Activated CD8-positive, alpha-beta T cell treated with anti-CD3 and anti-CD28 coated beads, Interleukin-2, amount 10 ng/mL, durations not matched to agents 7 days and 5 days (primary cell): ENCODE results near the gene FAAP100. TPM values are rescaled to one million over a fixed set of nuclear protein-coding genes. Genes with fewer than 3 reads are reported as not detected.

Source experiments
- ATAC-seq: fragments of 150-1000 bp; cut with Tn5 transposase; one replicate; pipeline ENCODE4 v1.10.0; 2021; ENCODE audit warnings: moderate library complexity
- CTCF ChIA-PET: fragments of 350-600 bp; sonication (Branson Sonifier 250); formaldehyde crosslinking; loops from one replicate; lab custom pipeline; 2021; ENCODE audit warnings: antibody characterized with exemption; lab: Charles Lee
- POLR2A ChIA-PET: fragments of 350-600 bp; sonication (Branson Sonifier 250); formaldehyde crosslinking; loops from one replicate; lab custom pipeline; 2021; ENCODE audit warnings: antibody characterized with exemption; lab: Charles Lee
- DNase-seq: peaks from one replicate; pipeline ENCODE4 v3.0.0-alpha.2; 2020
- H3K27ac Mint-ChIP-seq: one replicate; pipeline ENCODE4 v1.8.0; 2021; ENCODE audit warnings: mild to moderate bottlenecking, mixed read lengths
- H3K27me3 Mint-ChIP-seq: one replicate; pipeline ENCODE4 v1.8.0; 2021; ENCODE audit warnings: low read depth, mixed read lengths
- H3K36me3 Mint-ChIP-seq: one replicate; pipeline ENCODE4 v1.8.0; 2021; ENCODE audit warnings: low read depth, mixed read lengths
- H3K4me1 Mint-ChIP-seq: one replicate; pipeline ENCODE4 v1.8.0; 2021; ENCODE audit warnings: low read depth, mixed read lengths
- H3K4me3 Mint-ChIP-seq: one replicate; pipeline ENCODE4 v1.8.0; 2021; ENCODE audit warnings: mild to moderate bottlenecking, mixed read lengths
- H3K9me3 Mint-ChIP-seq: one replicate; pipeline ENCODE4 v1.8.0; 2022; ENCODE audit warnings: mixed read lengths; ENCODE audit not compliant: insufficient read depth
- total RNA-seq, 2 experiments: library from RNA; stranded (reverse); gene quantifications; one replicate each; pipeline ENCODE4 v1.2.3, GENCODE V29; 2021

Gene FAAP100
- total RNA-seq, 2 experiments from 2014 or later, result 39.2 to 43.6 TPM

GRCh38 chr17:81500047-81500446 lies 52.1 kb downstream of the FAAP100 start:
- Mint-ChIP-seq H3K4me3 (no peak overlapping the region), H3K4me1 (peaks cover 2% of the 10 kb centered on the region), H3K9me3 (no peaks in the 10 kb centered on the region), H3K36me3 (no peaks in the 10 kb centered on the region), H3K27me3 (peaks cover 14% of the 10 kb centered on the region), H3K27ac (no peak overlapping the region)
- DNase-seq, result no peak
- CTCF ChIA-PET, result interaction anchor here (1.3 to 1.6 kb wide), 2 partner anchors 15 to 19 kb away, joined by 4 to 5 read pairs; no protein-coding TSS in a partner anchor
- POLR2A ChIA-PET, result interaction anchor here (2.0 kb wide), 1 partner anchor 11 kb away, joined by 7 read pairs; no protein-coding TSS in a partner anchor
- no peak for ATAC-seq

GRCh38 chr17:81499601-81499970 lies 52.6 kb downstream of the FAAP100 start:
- ChIA-PET POLR2A (interaction anchor here (2.0 kb wide), 1 partner anchor 11 kb away, joined by 7 read pairs; no protein-coding TSS in a partner anchor), CTCF (interaction anchor here (1.3 to 1.6 kb wide), 2 partner anchors 15 to 19 kb away, joined by 4 to 5 read pairs; no protein-coding TSS in a partner anchor)
- Mint-ChIP-seq H3K9me3 (no peaks in the 10 kb centered on the region), H3K4me1 (peaks cover 6% of the 10 kb centered on the region), H3K36me3 (no peaks in the 10 kb centered on the region), H3K27me3 (peaks cover 14% of the 10 kb centered on the region), H3K27ac (no peak overlapping the region), H3K4me3 (no peak overlapping the region)
- ATAC-seq (no peak), DNase-seq (no peak)

- Mint-ChIP-seq H3K9me3 (no peaks in the 10 kb centered on the region), H3K4me1 (peaks cover 9% of the 10 kb centered on the region), H3K27ac (no peak overlapping the region), H3K27me3 (peaks cover 13% of the 10 kb centered on the region), H3K36me3 (no peaks in the 10 kb centered on the region), H3K4me3 (no peak overlapping the region)
- CTCF ChIA-PET, result interaction anchor here (1.0 to 1.3 kb wide), 2 partner anchors 14 kb away, joined by 5 to 6 read pairs; no protein-coding TSS in a partner anchor
- POLR2A ChIA-PET, result interaction anchor here (0.9 to 2.0 kb wide), 2 partner anchors 10 to 12 kb away, joined by 5 to 7 read pairs; no protein-coding TSS in a partner anchor
- DNase-seq (no peak), ATAC-seq (no peak)
Measured at GRCh38 chr17:81498953-81499600, 53.1 kb downstream of the FAAP100 start.

- Mint-ChIP-seq H3K27me3 (peaks cover 16% of the 10 kb centered on the region), H3K36me3 (no peaks in the 10 kb centered on the region), H3K27ac (peak overlapping the region; percentile 49), H3K4me1 (peaks cover 14% of the 10 kb centered on the region), H3K4me3 (no peak overlapping the region), H3K9me3 (no peaks in the 10 kb centered on the region)
- CTCF ChIA-PET, result interaction anchor here (1.1 kb wide), 1 partner anchor 10 kb away, joined by 3 read pairs; no protein-coding TSS in a partner anchor
- POLR2A ChIA-PET, result no interaction called here
- DNase-seq (no peak), ATAC-seq (peak; percentile 26)
Measured at GRCh38 chr17:81494626-81495377, 57.4 kb downstream of the FAAP100 start.

- H3K36me3 Mint-ChIP-seq, result no peaks in the 10 kb centered on the region
- peaks cover 18% of the 10 kb centered on the region for H3K4me1 Mint-ChIP-seq
- ATAC-seq, result no peak
- peaks cover 16% of the 10 kb centered on the region for H3K27me3 Mint-ChIP-seq
- ChIA-PET POLR2A (no interaction called here), CTCF (interaction anchor here (1.1 kb wide), 1 partner anchor 8 kb away, joined by 3 read pairs; no protein-coding TSS in a partner anchor)
- H3K27ac Mint-ChIP-seq, result no peak overlapping the region
- no peak for DNase-seq
- H3K9me3 Mint-ChIP-seq, result no peaks in the 10 kb centered on the region
- no peak overlapping the region for H3K4me3 Mint-ChIP-seq
Measured at GRCh38 chr17:81493198-81494038, 58.7 kb downstream of the FAAP100 start.

GRCh38 chr17:81492706-81493105 lies 59.4 kb downstream of the FAAP100 start:
- ChIA-PET CTCF (no interaction called here), POLR2A (interaction anchor here (0.7 to 1.1 kb wide), 2 partner anchors 16 to 613 kb away, joined by 3 to 7 read pairs; no protein-coding TSS in a partner anchor)
- H3K9me3 Mint-ChIP-seq, result no peaks in the 10 kb centered on the region
- peaks cover 18% of the 10 kb centered on the region for H3K4me1 Mint-ChIP-seq
- peaks cover 12% of the 10 kb centered on the region for H3K27me3 Mint-ChIP-seq
- H3K27ac Mint-ChIP-seq, result no peak overlapping the region
- no peak overlapping the region for H3K4me3 Mint-ChIP-seq
- DNase-seq, result no peak
- no peak for ATAC-seq
- no peaks in the 10 kb centered on the region for H3K36me3 Mint-ChIP-seq

- ChIA-PET CTCF (no interaction called here), POLR2A (interaction anchor here (0.6 to 1.1 kb wide), 3 partner anchors 13 to 614 kb away, joined by 3 to 7 read pairs (median 4); no protein-coding TSS in a partner anchor)
- Mint-ChIP-seq H3K27ac (no peak overlapping the region), H3K9me3 (no peaks in the 10 kb centered on the region), H3K4me3 (no peak overlapping the region), H3K27me3 (peaks cover 12% of the 10 kb centered on the region), H3K4me1 (peaks cover 21% of the 10 kb centered on the region), H3K36me3 (no peaks in the 10 kb centered on the region)
- no peak for DNase-seq
- no peak for ATAC-seq
Measured at GRCh38 chr17:81492202-81492601, 60.0 kb downstream of the FAAP100 start.

- no peak for DNase-seq
- H3K4me3 Mint-ChIP-seq, result no peak overlapping the region
- peaks cover 12% of the 10 kb centered on the region for H3K27me3 Mint-ChIP-seq
- ATAC-seq, result no peak
- no peaks in the 10 kb centered on the region for H3K9me3 Mint-ChIP-seq
- ChIA-PET POLR2A (interaction anchor here (0.6 to 1.1 kb wide), 2 partner anchors 13 to 17 kb away, joined by 4 to 7 read pairs; no protein-coding TSS in a partner anchor), CTCF (no interaction called here)
- H3K4me1 Mint-ChIP-seq, result peaks cover 21% of the 10 kb centered on the region
- H3K27ac Mint-ChIP-seq, result no peak overlapping the region
- H3K36me3 Mint-ChIP-seq, result no peaks in the 10 kb centered on the region
Measured at GRCh38 chr17:81491761-81492160, 60.4 kb downstream of the FAAP100 start.

- DNase-seq, result no peak
- Mint-ChIP-seq H3K9me3 (no peaks in the 10 kb centered on the region), H3K4me3 (no peak overlapping the region), H3K27ac (no peak overlapping the region), H3K36me3 (no peaks in the 10 kb centered on the region), H3K4me1 (peaks cover 24% of the 10 kb centered on the region), H3K27me3 (peaks cover 12% of the 10 kb centered on the region)
- ChIA-PET CTCF (no interaction called here), POLR2A (no interaction called here)
- no peak for ATAC-seq
Measured at GRCh38 chr17:81491181-81491581, 61.0 kb downstream of the FAAP100 start.

- POLR2A ChIA-PET, result interaction anchor here (0.6 to 3.7 kb wide), 4 partner anchors 18 to 184 kb away, joined by 3 to 18 read pairs (median 8); partner anchors contain the start of gene ACTG1
- peaks cover 28% of the 10 kb centered on the region for H3K4me1 Mint-ChIP-seq
- no peak overlapping the region for H3K27ac Mint-ChIP-seq
- no peaks in the 10 kb centered on the region for H3K36me3 Mint-ChIP-seq
- CTCF ChIA-PET, result interaction anchor here (1.0 kb wide), 1 partner anchor 237 kb away, joined by 3 read pairs; no protein-coding TSS in a partner anchor
- ATAC-seq (no peak), DNase-seq (no peak)
- H3K9me3 Mint-ChIP-seq, result no peaks in the 10 kb centered on the region
- H3K4me3 Mint-ChIP-seq, result peak overlapping the region; percentile 46
- H3K27me3 Mint-ChIP-seq, result peaks cover 12% of the 10 kb centered on the region
Measured at GRCh38 chr17:81489998-81490992, 61.9 kb downstream of the FAAP100 start.
